Stimulated activated CD8-positive, alpha-beta memory T cell treated with anti-CD3 and anti-CD28 coated beads, Interleukin-4, amount 100 ng/mL, for 48 hours (primary cell): ENCODE results near the gene FAR1.

Source experiments
- DNase-seq: peaks from one replicate; pipeline ENCODE4 v3.0.0-alpha.2; 2020

FAR1 gene

DNA sequence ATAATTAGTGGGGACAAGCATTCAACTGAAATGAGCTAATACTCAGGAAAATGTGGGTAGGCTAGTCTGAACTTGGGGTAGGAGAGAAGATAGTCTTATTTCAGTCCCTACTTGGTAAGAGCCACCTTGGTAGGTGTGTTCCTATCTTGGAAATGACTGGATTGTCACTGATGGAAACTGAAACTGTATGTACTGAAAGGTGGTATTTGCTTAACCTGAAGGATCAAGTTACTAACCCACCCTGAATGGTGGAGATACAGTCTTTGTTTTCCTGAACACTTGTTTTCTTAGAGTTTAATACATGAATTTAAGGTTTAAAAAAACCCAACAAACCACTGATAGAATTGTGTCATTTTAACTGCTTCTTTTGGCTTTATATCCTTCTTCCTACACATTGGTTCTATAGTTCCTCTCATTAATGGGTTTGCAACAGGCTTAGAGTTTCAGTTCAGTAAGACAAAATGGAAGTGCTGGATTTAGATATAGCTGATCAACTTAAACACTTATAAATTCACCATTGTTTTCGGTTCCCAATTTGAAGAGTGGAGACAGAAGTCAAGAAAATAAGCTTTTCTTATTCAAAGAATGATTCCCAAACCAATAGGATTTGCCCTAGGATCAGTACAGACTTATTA, 4.2 kb downstream of the FAR1 start:
- DNase-seq: no peak

DNA sequence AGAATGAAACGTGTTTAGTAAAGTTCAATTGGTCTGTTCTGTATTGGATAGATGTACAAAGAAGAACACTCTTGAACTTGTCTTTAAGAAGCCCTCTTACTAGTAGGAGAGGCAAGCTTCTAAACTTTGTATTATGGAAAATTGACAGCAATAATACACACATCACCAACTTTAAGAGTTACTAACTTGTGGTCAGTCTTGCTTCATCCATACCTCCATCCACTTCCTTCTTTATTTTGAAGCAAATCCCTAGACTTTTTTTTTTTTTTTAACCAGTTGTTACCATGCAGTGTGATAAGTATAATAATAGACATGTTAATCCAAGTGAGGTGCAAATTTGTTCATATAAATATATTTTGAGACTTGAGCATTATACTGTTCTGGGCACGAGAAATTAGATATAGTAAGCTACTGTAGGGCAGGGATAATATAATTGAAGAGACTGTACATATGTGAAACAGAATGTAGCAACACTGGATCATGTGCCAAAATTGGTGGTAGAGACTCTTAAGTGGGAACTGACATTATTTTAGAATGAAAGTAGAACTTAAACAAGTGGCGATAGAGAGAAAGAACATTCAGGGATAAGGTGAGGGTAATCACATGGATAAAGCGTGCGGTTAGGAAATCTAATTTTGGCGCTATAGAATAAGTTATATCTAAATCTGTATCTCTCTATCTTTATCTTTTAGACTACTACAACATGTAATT, 6.5 kb downstream of the FAR1 start:
- DNase-seq: no peak

DNA sequence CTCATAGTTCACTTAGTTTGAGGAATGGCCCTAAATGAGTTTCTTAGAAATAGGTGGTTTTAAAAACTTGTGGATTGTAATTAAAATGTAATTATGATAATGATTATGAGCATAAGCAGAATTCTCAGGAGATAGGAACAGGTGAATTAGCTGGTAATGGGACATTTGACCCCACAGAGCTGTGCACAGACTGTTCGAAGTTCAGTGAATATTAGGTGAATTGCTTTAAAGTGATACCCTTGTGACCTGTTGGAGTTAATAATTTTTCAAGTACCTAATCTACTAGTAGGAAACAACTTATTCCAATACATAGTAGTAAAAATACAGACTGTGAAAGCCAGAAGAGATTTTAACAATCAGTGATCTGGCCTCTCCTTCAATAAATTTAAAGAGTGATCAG, 8.1 kb downstream of the FAR1 start:
- no peak for DNase-seq

DNA sequence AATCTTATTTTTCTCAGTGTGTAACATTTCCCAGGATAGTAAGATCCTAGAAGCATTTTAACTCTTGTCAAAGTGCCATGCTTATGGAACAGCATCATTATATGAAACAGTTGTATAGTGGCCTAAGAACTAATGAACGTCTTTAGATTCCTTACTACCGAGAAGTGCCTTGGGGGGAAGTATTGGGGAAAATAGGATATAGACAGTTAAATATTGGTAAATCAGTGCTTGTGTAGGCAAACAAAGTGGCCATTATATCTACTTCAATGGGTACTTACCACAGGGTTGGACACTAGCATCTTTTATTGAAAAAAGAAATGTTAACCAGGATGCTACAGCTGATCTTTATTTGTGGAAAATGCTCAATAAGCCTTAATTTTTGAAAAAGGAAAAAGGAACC, 11.3 kb downstream of the FAR1 start:
- no peak for DNase-seq

DNA sequence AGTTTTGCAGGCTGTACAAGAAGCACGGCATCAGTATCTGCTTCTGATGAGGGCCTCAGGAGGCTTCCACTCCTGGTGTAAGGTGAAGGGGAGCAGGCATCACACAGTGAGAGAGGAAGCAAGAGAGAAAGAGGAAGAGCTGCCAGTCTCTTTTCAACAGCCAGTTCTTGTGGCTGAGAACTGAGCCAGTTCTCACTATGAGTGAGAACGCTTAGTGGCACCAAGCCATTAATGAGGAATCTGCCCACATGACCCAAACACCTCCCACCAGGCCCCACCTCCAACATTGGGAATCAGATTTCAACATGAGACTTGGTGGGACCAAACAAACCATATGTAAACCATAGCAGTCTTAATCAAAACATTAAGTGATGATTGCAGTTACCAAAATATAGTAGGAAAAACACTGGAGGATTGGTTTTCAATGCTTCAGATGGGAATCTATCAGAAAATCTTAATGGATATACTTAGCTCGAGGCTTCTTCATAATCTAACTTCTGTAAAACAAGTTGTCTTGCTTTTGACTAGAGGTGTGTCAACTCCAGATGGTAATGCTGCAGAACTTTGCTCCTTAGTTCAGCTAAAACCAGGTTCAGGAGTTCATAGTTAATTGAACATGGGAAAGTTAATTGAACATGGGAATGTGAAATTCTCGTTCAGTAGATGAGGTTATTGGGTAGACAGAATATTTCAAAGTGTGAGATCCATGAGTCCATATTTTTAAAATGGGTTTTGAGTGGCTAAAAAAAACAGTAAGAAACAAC, 12.2 kb downstream of the FAR1 start:
- no peak for DNase-seq

DNA sequence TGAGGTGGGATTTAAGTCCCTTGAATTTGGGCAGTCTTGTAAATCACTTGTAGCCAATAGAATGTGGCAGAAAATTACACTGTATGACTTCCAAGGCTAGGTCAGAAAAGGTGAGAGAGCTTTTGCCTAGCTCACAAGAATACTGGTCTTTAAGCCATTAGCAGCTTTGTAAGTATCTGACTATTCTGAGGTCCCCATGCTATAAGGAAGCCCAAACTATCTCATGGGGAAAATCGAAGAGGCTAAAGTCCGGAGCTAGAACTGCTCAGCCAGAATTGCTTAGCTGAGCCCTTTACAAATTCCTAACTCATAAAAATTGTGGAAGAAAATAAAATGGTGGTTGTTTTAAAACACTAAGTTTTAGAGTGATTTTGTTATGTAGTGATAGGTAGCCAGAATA, 13.0 kb downstream of the FAR1 start:
- no peak for DNase-seq

DNA sequence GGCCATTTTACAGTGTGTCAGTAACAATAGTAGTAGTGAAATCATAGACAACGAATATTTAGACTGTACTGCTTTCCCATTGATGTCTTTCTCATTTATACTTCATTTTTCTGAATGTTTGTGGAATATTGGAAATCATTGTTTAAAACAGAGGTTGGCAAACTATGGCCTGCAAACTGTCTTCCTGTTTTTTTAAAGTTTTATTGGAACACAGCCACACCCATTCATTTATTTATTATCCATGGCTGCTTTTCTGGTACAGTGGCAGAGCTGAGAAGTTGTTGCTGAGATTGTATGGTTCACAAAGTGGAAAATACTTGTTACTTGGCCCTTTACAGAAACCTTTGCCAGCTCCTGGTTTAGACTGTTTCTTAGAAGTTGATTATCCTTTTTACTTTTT, 13.7 kb downstream of the FAR1 start:
- DNase-seq: no peak

DNA sequence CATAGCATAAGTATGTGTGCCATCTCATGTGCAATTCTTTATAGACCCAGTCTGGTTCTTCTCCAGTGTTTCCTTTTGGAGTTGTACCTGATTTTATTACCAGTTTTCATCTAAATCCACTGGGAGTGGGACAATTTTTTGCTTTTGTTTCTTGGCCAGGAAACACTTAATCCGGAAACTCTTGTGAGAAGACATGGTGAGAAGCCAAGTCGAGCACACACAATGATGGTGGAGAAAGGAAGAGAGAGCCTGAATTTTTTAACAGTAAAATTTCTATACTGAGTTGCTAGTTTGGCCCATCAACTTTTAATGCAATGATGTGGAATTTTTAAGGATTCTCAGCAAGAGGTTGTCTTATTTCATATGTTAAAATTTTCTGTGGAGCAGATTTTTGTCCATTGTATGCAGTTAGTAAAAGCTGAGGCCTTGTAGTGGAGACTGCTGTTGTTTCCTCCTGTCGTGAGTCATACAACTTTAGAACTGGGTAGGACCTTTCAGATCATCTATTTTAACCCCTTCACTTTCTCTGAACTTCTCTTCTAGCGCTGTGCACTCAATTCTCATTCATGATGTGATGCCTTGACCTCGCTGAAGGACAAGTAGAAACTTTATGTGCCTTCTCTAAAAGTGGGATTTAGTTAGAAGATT, 17.1 kb downstream of the FAR1 start:
- no peak for DNase-seq

DNA sequence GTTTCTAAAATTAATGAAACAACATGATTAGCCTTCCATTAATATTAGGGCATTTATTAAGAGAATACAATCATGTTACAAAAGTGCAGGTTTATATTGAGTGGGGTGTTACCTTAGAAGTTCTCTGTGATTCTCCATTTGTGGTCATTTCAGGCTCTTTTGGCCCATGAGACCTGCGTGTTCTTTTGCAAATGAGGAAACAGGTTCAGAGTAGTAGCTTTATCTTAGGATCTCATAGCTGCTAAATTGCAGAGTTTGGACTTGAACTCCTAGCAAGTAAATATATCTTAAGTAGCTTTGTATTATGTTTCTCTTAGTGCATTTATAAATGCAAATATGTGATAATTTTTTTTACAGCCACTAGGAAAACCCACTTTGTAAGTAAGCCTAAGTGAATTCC, 18.3 kb downstream of the FAR1 start:
- DNase-seq: no peak

DNA sequence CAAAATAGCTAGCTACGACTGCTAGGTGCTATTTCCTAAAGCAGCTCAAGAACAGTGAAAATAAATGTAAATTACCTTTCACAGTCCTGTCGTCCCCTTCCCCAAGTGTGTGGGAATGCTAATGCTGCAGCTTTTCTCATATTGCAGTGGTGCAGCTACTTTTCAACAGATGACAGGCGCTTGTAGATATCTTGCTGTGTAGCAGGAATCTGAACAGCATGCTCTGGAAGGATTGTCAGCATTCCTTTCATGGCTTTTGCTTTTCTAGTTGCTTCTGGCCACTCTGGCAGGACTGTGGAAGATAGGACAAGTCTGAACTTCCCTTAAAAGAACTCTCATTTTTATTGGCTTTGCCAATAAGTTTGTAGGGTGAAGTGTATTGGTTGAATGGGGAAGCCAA, 18.8 kb downstream of the FAR1 start:
- DNase-seq: no peak

DNA sequence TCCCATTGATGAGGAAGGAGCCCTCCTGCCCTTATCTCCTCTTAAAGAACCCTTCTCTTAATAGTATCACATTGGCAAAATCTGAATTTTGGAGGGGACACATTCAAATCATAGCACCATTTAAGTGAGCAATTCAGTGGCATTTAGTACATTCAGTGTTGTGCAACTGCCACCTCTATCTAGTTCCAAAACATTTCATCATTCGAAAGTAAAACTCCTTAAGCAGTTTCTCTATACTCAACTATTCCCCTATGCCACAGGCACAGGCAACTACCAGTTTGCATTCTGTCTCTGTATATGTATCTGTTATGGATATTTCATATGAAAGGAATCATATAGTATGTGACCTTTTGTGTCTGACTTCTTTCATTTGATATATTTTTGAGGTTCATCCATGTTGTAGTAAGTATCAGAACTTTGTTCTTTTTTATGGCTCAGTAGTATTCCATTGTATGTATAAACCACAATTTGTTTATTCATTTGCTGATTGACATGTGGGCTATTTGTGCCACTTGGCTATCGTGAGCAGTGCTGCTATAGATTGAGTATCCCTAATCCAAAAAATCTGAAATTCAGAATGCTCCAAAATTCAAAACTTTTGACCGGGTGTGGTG, 22.9 kb downstream of the FAR1 start:
- DNase-seq: no peak

DNA sequence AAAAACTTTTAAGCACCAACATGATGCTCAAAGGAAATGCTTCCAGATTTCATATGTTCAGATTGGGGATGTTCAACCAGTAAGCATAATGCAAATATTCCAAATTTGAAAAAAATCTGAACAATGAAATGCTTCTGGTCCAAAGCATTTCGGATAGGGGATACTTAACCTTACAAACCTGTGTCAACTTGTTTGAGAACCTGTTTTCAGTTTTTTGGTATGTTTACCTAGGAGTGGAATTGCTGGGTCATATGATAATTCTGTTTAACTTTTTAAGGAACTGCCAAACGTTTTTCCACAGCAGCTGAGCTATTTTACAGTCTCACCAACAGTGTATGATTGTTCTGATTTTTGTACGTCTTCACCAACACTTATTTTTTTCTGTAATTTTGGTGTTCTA, 23.7 kb downstream of the FAR1 start:
- DNase-seq: no peak

DNA sequence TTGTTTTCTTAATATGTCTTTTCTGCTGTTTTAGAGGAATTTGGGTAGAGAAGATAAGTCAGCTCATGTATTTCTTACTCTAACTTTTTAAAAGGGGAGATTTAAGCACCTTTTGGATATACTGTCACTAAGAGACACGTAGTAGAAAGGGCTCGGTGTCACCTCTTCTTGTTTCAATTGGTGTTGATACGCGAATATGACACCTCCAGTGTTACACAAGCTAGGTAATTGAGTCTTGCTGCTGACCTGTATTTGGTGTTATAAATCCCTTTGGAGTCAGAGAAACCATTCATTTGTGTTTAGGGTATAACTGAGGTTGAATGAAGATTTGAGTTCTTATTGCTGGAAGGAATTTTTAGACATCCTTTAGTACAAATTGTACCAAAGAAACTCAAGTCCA, 25.6 kb downstream of the FAR1 start:
- DNase-seq: no peak

DNA sequence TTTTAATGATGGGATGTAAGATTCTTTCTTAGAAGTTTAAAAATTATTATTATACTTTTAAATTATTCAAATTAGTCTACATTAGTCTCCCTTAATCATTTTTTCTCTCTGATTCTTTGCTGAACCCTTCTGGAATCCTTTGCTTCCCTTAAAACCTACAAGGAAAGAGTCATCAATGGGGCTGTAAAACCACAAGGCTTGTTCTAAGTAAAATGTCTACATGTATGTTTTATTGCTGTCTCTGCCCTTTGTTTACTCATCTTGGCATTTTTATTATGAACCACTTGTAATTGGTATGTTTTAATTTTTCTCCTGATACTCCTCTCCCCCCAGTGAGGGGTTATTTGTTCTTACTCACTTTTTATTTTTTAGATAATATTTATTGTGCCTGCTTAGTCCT, 27.4 kb downstream of the FAR1 start:
- no peak for DNase-seq

DNA sequence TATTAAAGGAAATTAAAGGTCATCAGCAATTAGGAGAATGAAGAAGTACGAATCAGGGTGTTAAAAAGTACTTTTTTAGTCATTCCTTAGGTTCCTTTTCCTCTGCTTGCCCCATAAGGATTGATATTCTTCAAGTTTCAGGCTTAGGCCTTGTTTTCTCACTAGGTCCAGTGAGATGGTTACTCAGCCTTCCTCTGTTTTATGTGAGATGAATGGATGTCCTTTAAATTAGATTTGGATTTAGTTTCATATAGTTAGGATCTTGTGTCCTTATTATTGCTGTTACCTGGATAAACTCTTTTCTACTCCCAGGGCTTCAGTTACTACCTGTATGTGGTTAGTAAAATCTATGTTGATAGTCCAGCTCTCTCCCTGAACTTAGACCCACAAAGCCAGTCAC, 29.2 kb downstream of the FAR1 start:
- no peak for DNase-seq

DNA sequence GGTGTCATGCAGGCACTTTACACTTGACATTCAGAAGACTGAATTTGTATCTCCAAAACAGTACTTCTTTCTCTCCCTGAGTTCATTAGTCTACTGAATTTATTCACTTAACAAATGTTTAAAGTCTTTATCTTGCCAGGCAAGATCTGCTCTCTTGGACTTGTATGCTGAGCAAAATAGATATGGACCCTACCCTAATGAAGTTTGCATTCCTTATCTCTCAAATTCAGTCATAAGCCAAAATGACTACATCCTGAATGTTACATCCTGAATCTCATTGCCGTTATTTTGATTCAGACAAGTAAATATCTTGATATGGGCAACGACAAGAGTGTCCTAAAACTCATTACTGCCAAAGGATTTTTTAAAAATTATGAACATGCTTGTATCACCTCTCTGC, 29.7 kb downstream of the FAR1 start:
- DNase-seq: no peak

DNA sequence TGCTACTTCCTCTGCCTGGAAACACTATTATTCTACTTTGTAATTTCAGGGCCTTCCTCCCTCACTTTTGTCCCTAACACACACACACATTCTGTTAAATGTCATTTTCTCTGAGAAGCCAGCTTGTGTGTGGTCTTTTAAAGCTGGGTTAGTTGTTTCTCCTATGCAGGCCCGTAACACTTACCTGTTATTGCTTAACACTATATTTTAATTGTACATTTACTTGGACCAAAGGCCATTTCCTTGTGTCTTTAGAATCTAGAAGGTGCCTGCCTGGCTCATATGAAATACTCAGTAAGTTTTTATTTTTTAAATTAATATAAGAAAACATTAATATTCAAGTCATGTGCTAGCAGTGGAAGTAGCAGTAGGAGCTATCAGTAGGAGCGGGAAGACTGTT, 30.6 kb downstream of the FAR1 start:
- no peak for DNase-seq

DNA sequence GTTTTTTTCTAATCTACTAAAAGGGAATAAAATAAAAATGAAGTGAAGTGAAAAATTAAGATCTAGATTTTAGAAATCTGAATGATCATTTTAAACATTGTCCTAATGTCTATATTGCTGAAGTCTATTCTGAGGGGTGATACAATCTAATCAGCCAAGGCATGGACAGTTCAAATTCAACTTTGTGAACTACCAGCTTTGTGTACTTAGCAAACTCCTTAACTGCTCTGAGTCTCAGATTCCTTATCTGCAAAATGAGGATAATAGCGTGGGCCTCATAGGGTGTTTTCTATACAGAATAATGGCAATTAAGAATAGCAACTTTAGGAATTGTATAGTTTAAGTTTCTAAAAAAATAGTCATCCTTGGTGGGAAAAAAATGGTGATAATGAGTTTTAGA, 31.4 kb downstream of the FAR1 start:
- no peak for DNase-seq

DNA sequence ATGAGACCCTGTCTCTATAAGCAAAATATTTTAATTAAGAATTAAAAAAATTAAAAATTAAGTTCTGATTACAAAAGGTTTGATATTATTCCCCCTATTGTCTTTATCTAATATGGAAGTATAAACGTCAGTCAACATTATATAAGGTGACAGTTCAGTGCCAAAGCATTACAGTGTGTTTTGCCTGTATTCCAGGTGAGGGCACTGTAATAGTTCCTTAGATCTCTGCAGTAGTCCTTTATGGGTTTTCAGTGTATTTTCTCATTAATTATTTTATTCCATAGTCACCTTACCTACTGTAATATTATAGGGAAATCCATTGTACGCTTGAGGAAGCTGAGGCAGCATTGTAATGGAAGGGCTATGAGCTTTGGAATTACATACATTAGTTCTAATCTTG, 33.0 kb downstream of the FAR1 start:
- DNase-seq: no peak

DNA sequence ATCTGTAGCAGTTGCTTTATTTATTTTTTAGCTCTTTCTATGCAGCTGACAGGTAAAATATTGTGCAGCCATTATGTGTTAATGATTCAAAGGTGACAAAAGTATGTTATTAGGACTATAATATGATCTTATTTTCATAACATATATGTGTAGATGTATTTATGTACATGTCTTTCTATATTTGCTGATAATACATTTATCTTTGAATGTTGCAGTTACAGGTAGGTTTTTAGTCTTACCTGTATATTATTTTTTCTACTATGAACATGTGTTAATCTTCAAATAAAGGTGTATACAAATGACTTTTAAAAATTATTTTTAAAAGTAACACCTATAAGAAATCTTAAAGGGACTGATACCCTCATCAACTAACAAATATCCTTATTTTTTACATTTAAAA, 33.6 kb downstream of the FAR1 start:
- DNase-seq: no peak

DNA sequence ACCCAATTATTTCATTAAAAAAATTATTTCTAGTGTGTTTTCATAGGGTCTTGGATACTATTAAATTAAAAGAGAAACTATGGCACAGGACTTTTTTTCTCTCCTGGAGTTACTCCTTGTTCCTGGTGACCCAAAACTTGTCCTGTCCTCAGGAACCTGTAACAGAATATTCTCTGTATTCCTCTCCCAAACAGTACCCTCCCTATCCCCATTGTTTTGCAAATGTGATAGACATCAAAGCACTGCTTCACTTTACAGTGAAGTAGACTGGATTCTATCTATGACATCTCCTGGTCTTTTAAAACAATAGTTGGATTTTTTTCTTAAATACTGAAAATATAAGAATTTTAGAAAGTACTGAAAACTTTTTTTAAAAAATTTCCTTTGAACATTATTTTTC, 37.2 kb downstream of the FAR1 start:
- no peak for DNase-seq

DNA sequence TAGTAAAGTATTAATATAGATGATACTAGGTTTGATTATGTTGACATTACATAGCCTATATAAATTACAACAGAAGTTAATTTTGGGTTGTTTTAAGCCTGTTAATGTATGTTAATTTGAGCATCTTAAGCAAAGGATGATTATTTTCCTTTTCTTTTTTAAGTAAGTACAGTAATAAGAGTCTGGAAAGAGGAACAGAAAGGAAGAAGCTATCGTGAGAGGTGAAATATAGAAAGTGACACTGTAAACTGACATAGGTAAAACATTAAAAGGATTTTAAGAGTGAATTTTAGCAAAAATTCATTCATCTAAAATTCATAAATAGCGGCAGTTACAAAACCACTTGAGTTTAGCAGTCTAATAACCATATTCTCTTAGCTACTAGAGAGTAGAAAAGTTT, 45.5 kb downstream of the FAR1 start:
- no peak for DNase-seq

DNA sequence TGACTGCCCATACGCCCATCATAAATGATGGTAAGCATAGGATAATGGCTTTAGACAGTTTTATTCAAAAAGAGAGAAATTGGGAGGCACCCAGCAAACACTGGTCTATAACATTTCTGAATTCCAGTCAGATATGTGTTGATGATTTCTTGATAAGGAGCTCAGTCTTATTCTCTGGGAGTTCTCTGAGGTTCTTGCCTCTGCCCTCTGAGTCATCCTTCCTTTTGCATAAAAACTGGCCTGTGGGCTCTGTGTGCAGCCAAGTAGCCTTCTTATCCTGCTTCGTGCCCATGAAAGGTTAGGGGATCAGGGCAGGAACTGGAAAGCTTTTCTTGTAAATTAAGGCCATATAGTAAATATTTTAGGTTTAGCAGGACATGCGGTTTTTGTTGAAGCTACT, 48.9 kb downstream of the FAR1 start:
- no peak for DNase-seq

DNA sequence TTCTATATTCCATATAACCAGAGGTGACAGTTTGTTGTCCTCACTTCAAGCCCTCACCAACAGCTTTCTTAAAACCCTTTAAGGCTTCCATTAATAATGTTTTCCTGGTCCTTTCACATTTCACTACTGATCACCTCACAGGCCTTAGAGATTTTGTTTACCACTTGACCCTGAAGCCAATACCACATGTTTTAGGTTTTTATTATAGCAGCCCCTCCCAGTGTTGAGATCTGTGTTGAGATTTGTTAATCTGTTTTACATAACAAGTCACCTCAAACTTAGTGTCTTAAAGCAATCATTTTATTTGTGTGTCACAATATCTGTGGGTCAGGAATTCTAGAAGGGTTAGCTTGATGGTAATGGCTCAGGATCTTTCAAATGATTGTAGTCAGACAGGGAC, 49.9 kb downstream of the FAR1 start:
- no peak for DNase-seq
